WTC11 (cell line): Measurements from ENCODE around the gene HVCN1.

ENCODE experiments used
- IRF2 ChIP-seq: sonication (generic); formaldehyde crosslinking; IDR thresholded peaks from 2 replicates; pipeline ENCODE4 v1.8.0; 2022; ENCODE audit warnings: low read depth, missing genetic modification reagents, borderline replicate concordance
- SMAD3 ChIP-seq: sonication (generic); formaldehyde crosslinking; IDR thresholded peaks from 2 replicates; pipeline ENCODE4 v1.8.0; 2022; ENCODE audit warnings: missing genetic modification reagents, mild to moderate bottlenecking, borderline replicate concordance
- TEAD1 ChIP-seq: sonication (generic); formaldehyde crosslinking; IDR thresholded peaks from 2 replicates; pipeline ENCODE4 v1.8.0; 2022; ENCODE audit warnings: mild to moderate bottlenecking, missing genetic modification reagents
- TP53 ChIP-seq: sonication (generic); formaldehyde crosslinking; IDR thresholded peaks from 2 replicates; pipeline ENCODE4 v1.8.1; 2023; ENCODE audit warnings: mild to moderate bottlenecking, missing genetic modification reagents
- TF ChIP-seq, protein P1 (sequence below): sonication (generic); formaldehyde crosslinking; IDR thresholded peaks from 2 replicates; pipeline ENCODE4 v1.8.1; 2023; ENCODE audit warnings: mild to moderate bottlenecking, missing genetic modification reagents, borderline replicate concordance
- TF ChIP-seq, protein P2 (sequence below): fragments of 200-600 bp; IDR thresholded peaks from 2 replicates; pipeline ENCODE4 v1.8.0; 2022; ENCODE audit warnings: antibody characterized with exemption
- TF ChIP-seq, protein P3 (sequence below): sonication (generic); formaldehyde crosslinking; IDR thresholded peaks from 2 replicates; pipeline ENCODE4 v1.8.1; 2023; ENCODE audit warnings: mild to moderate bottlenecking, moderate library complexity, missing genetic modification reagents

DNA sequence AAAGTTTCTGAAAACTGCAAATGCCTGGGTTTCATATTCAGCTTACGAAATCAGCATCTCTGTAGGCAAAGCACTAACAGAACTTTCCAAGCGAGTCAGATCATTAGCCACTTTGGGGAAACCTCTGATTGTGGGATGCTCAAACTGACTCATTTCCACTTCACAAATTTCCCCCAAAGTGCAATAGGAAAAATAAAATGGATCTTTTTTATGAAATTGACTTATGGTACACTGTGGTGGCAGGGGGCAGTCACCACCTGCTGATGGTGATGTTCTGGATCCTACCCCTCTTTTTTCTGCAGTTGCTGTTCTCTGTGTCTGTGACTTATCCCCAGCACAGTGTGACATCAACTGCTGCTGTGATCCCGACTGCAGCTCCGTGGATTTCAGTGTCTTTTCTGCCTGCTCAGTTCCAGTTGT is 69.4 kb downstream of the HVCN1 start:
- TF ChIP-seq SMAD3 (CRISPR knock-in tag) (no peak), IRF2 (no peak), TEAD1 (no peak), TP53 (CRISPR knock-in tag) (no peak)
- TF ChIP-seq, protein P1, sequence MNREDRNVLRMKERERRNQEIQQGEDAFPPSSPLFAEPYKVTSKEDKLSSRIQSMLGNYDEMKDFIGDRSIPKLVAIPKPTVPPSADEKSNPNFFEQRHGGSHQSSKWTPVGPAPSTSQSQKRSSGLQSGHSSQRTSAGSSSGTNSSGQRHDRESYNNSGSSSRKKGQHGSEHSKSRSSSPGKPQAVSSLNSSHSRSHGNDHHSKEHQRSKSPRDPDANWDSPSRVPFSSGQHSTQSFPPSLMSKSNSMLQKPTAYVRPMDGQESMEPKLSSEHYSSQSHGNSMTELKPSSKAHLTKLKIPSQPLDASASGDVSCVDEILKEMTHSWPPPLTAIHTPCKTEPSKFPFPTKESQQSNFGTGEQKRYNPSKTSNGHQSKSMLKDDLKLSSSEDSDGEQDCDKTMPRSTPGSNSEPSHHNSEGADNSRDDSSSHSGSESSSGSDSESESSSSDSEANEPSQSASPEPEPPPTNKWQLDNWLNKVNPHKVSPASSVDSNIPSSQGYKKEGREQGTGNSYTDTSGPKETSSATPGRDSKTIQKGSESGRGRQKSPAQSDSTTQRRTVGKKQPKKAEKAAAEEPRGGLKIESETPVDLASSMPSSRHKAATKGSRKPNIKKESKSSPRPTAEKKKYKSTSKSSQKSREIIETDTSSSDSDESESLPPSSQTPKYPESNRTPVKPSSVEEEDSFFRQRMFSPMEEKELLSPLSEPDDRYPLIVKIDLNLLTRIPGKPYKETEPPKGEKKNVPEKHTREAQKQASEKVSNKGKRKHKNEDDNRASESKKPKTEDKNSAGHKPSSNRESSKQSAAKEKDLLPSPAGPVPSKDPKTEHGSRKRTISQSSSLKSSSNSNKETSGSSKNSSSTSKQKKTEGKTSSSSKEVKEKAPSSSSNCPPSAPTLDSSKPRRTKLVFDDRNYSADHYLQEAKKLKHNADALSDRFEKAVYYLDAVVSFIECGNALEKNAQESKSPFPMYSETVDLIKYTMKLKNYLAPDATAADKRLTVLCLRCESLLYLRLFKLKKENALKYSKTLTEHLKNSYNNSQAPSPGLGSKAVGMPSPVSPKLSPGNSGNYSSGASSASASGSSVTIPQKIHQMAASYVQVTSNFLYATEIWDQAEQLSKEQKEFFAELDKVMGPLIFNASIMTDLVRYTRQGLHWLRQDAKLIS (CRISPR knock-in tag): no peak
- TF ChIP-seq, protein P2, sequence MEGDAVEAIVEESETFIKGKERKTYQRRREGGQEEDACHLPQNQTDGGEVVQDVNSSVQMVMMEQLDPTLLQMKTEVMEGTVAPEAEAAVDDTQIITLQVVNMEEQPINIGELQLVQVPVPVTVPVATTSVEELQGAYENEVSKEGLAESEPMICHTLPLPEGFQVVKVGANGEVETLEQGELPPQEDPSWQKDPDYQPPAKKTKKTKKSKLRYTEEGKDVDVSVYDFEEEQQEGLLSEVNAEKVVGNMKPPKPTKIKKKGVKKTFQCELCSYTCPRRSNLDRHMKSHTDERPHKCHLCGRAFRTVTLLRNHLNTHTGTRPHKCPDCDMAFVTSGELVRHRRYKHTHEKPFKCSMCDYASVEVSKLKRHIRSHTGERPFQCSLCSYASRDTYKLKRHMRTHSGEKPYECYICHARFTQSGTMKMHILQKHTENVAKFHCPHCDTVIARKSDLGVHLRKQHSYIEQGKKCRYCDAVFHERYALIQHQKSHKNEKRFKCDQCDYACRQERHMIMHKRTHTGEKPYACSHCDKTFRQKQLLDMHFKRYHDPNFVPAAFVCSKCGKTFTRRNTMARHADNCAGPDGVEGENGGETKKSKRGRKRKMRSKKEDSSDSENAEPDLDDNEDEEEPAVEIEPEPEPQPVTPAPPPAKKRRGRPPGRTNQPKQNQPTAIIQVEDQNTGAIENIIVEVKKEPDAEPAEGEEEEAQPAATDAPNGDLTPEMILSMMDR: no peak
- TF ChIP-seq, protein P3, sequence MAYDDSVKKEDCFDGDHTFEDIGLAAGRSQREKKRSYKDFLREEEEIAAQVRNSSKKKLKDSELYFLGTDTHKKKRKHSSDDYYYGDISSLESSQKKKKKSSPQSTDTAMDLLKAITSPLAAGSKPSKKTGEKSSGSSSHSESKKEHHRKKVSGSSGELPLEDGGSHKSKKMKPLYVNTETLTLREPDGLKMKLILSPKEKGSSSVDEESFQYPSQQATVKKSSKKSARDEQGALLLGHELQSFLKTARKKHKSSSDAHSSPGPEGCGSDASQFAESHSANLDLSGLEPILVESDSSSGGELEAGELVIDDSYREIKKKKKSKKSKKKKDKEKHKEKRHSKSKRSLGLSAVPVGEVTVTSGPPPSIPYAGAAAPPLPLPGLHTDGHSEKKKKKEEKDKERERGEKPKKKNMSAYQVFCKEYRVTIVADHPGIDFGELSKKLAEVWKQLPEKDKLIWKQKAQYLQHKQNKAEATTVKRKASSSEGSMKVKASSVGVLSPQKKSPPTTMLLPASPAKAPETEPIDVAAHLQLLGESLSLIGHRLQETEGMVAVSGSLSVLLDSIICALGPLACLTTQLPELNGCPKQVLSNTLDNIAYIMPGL (CRISPR knock-in tag): no peak
